ENCODE measurements around the gene PDE4D.
A peak's percentile ranks its signal among the peaks of the same experiment; 100 is the strongest.
"Not testable (repeated sequence)": the region's sequence is repeated elsewhere in the genome, so short reads cannot be mapped to it uniquely, and the experiment has no call there.

The PDE4D gene

DNA sequence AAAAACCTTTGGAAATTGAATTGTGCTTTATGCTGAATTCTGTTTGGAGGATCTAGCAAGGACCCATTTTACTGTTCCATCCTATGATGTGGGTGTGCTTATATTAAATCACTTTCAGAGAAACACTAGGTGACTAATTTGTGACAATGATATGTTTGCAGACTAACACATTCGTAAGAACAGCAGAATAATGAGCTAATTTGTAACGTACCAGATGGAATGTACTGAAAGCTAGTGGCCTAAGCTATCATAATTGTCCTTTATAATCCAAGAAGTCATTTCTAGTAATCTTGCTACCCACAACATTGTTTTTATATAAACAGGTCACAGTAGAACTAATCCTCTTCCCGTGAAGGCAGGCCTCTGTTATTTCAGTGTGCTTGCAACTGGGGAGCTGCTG, 292.5 kb downstream of the PDE4D start:
- DNase-seq = no peak

DNA sequence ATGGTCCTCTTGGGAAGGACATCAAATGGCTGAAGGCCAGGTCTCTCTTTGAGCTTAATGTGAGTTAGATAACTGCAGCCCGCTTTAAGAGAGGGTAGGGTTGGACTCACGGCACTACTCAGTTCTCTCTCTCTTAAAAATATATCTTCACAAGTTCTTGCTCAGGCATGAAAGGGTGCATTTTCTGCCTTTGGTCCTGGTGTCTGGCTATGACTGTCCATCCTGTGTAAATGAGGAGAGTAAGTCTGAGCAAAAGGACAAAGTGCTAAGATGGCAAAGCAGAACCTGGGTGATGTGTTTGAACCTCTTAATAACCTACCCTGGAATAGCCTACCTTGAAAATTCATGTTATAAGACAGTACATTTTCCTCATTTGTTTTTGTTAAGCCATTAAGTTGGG, 293.4 kb downstream of the PDE4D start:
- no peak for DNase-seq

DNA sequence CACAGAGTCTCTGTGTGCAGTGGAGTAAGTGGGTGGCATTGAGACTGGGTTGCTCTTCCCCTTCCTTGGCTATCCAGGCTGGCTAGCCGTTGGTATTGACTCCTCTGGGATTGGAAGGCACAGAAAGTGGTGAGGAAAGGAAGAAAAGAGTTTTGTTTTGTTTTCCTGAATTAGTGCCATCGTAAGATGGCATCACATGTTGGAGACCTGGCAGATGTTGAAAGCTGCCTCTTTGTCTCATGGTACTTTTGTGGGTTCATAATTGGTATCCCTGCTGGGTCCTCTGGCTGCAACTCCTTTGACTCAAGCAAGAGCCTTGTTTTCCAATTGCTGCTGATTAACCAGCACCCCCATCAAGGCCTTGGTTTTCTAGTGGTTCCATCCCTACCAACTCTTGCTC, 293.8 kb downstream of the PDE4D start:
- DNase-seq = no peak

DNA sequence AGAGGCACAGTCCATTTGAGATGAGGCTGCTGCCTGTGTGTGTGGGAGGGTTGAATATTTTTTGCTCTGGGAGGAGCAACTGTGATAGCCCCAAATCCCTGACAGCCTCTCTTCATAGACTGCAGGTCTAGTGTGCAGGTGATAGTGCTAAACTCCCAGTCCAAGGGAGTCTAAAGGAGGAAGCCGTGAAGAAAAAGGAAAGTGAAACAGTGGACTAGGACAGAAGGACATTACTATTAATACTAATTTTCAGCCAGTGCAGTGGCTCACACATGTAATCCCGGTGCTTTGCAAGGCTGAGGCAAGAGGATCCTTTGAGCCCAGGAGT, 295.0 kb downstream of the PDE4D start:
- no peak for DNase-seq

DNA sequence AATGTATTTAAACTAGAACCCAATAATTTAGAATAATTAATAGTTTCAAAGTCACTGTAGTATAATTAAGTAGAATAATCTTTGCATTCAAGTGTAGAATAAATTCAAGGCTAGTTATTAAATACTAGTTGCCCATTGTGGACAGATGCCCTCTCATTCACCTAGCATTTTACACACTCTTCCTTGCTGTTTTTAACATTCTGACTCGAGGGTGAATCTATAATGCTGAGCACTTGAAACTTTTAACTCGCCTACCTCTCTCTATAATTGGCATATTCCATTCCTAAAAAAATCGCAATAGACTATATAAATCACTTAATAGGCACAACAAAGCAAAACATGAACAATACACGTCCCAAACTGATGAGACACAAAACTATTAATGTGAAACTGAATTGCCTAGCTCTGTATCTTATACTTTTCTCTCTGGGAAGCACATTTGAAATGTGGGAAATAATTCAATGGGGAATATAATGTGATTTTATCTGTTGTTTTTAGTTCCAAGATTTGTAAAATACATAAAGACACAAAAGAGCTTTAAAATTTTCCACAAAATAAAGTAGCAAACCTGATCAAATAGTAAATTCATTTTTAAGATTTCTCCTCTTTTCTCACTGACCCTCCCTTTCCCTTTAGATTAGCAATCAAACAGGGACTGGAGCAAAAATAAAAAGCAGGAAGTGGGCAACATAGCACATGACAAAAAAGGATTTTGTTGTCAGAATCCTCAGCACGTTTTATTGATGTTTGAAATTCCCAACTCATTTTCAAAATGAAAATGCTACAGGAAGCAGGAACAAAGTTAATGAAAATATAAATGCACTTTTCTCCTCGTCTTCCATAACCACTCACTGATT, 295.6 kb downstream of the PDE4D start:
- no peak for DNase-seq

DNA sequence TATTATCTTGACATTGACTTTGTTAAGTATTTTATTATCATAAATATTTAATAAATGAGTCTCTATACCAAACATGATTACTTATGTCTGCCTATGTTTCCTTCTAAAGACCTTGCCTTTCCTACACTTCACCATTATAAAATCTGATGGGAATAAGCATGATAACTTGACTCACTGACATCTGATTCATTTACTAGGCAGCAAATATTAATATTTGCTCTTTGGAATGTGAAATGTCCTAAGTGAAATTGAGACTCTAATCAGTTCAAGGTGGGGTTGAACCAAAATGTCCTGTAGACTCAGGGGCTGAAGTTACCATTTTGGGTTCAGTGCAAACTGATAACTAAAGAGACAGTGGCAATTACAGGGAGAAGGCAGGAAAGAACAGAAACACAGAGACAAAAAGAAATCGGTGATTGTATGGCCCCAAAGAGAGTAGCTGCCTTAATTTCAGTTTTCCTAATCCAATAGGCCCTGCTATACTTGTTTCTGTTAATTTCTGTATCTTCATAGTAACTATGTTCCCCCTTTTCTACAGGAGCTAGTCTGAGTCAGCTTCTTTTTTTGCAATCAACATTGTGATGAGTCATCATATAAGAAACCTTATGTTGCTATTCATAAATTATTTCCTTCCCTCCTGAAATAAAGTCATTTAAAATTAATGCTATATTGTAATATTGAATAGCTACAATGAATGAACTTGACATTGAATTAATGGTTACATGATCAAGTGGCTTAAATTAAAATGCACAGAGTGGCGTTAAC, 296.8 kb downstream of the PDE4D start:
- no peak for DNase-seq

DNA sequence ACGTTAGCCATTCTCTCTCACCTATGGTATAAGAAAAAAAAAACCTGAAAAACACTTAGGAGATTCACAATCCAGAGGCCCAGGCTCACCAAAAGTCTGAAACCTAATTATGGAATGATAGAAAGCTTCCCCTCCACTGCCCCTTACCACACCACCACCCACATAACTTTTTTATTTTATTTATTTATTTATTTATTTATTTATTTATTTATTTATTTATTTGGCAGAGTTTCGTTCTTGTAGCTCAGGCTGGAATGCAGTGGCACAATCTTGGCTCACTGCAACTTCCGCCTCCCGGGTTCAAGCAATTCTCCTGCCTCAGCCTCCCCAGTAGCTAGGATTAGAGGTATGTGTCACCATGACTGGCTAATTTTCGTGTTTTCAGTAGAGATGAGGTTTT, 299.4 kb downstream of the PDE4D start:
- not testable (repeated sequence) for DNase-seq

DNA sequence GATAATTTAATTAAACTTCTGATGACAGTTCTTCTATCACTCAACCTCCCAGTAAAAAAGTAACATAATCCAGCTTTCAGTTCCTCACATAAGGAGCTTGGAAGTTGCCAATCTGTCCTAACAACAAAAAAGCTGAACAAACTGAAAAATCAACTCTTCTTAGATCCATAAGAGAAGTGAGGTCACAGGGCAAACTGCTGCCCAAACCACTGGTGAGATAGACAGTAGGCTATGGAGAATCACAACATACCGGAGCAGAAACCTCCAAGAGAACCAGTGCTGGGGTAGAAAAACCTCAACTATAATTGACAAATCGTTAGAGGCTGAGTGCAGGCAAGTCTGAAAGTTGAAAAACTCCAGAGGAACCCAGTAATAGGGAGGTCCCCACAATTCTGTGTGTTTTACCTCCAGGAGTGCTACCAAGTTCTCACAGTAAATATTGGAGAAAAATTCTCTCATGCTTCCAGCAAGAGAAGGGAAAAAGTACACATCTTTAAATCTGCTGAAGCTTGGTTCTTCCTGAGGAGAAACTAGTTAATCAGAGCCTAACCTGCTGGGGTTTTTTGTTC, 300.0 kb downstream of the PDE4D start:
- DNase-seq = no peak

DNA sequence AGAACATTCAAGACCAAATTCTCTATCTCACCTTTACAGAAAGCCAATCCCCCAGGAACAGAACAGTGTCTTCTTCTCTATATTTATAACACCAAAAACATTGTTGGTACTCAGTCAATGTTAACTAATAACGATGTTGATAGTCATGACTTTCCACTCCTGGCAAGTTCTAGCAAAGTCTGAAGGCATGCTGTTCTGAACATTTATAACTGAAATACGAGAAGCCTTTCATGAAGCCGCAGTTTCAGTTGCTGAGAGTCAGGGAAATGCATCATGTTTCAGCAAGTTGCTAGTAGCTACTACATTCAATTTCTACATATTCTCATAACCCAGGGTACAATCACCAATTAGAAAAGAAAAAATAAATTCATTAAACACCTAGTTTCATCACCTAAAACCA, 301.4 kb downstream of the PDE4D start:
- DNase-seq = no peak

DNA sequence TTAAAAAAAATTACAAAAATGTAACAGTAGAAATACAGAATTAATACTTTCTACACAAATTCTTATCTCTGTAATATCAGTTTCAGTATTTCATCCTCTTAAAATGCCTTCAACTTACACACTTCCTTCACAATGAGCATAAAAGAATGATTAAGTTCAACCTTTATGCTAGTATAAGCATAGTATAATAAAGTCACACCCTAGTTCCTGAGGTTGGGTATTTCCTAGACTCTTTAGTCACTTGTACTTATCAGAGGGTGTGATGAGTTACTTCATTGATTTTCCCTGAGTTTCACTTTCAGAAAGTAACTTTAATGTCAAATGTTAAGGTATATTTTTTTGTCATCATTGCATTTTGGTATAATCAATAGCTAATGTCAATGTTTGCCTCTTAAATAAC, 302.4 kb downstream of the PDE4D start:
- no peak for DNase-seq

DNA sequence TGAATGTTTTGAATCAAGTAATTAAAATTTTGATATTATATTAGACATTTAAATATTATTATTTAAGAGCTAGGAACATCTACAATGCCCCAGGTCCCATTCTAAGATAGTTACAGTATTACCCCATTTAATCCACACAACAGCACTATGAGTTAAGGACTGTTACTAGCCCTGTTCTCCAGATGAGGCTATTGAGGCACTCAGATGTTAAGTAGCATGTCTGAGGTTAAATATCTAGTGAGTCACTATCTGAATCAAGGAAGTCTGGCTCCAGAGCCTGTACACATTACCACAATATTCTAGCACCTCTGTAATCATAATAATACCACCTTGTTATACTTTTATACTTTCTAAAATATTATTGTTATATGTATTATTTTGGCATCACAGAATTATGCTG, 304.6 kb downstream of the PDE4D start:
- DNase-seq = no peak

DNA sequence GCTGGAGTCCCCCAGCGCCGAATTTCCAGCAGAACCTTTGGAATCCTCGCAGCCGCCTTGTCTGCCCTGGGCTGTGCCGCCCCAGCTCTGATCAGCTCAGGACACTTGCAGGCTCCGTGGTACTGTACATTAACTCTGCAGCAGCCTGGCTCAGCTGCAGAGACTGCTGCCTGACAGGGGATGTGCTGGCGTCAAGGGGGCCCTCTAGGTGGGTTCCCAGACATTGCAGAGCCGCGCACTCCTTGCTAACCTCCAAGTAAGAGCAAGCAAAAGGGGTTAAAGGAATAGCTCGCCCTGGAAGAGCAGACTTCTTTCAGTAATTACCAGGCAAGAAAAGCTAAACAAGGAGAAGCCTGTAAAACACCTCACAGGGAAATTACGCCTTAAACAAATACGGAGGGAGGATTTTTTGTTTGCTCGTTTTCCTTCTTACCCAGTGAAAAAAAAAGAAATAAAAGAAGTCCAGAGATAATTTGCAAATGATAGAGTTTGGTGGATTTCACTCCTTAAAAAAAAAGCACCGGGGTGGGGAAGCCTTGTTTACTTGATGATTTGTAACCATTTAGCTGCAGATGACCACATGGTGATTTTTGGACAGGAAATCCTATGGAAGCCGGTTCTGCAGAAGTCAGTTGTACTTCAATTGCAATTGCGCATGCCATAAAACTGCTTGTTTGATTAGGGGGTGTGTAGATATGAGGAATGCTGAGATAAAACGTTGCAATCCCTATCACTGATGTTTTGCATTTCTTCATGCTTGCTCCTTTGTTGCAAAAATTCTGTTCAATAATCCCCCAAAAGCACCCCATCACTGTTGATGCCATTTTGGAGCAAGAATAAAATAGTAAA, 305.8 kb downstream of the PDE4D start:
- peak; percentile 8 for DNase-seq

DNA sequence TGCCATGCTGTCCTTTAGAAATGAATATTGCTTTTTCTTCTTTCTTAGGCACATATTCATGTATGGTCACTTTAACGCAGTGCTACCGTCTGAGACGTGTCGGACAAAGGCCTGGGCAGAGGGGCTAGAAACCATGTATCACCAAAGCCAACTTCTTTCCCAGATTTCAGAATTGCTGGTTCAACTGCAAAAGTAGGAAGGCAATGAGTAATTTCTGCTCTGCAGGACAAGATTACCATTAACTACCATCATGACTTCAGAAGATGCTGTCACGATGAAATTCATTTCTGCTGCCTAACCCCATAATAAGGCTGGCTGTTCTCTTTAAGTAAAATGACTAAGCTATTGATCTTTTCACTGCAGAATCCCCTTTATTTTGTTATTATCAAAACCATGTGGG, 306.7 kb downstream of the PDE4D start:
- DNase-seq = no peak

DNA sequence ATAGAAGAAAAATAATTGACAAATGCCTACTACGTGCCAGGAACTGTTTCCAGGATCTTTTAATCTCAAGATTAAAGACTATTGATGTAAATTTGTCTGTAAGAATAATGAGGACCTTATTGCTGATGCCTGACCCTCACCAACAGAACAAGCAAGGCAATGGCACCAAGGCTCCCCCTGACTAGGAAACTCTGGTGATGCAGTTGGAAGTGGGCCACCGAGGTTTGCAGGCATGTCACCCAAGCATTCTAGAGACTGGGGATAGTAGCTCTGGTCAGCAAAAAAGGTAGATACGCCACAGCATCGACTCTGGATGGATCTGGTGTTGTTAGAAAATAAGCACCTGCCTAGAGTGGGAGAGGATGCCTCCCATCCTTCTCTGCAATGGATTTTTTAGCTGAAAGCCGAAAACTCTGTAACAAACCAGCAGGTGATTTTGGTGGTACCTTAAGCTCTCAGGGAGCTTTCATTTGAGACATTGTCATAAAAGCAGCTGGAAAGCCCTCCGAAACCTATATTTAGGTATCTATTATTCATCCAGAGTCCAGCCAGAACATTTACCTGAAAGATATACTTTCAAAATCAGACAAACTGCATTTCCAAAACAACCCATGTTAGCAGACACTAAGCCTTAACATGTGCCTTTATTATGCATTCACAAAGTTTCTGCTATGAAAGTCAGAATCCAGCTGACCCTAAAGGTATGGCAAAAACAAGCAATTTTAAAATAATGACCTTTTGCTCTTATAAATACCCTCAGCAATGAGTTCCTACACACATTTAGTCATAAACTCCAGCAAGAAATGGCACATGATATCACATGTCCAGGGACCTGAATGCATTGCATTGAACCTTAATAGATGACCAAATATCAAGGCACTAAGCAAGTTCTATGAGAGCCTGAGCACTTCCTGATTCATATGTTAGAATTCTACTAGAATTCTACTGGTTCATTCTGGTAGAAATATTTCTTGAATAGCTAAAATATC, 308.4 kb downstream of the PDE4D start:
- DNase-seq = no peak

DNA sequence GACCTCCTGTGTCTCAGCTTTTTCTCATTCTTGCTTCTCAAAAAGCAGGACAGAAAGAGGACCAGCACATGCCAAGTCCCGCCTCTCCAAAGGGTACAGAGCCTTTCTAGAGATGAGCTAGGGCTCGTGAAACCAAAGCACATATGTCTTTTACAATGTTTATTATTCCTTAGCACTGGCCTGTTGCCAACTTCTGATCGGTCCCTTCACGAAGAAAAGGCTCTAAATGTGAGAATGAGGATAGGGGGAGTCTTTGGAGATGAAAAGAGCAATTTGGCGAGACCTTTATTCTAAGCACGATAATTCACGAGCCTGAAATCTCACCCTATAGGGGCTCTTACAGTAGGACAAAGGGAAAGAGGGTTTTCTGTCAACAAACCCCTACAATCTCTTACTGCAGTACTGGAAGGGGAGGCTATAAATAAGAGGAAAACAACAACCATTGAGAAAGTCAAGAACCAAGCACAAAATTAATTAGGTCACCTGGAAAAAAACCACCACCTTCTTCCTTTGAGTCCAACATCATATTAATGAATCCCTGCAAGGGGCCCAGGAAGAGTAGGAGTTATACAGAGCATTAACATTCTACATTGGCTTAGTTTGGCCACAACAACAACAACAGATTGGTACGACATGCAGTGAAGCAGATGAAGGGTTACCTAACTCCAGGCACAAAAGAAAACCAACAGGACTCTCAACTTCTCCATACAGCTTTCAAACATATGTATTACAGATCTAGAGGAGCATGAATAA, 309.5 kb downstream of the PDE4D start:
- DNase-seq = peak; percentile 11

DNA sequence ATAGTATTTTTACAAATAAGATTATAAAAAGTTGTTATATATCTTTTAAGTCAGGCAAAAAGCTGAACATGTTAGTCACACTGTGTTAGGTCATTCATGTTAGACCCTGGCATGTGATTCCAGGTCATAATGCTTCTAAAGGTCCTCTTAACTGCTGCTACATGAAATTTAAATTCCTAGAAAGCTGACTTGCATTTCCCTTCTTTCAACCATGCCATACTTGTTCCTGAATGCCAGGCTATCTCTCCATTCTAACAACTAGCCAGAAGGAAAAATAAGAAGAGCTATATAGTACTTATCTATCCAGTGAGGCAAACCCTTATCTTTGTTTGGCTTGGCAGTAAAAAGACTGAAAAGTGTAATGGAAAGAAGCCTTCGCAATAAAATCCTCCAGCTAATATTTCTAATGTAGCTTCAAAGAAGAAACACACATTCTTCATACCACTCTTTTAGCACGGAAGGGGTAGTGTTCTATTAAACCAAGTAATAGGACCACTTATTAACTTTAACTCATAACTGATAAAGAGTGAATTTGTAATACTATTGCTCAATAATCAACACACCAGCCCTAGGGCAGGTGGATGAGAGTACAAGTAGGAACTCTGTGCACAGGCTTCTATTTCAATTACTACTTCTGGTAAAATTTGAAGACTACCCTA, 310.2 kb downstream of the PDE4D start:
- no peak for DNase-seq

DNA sequence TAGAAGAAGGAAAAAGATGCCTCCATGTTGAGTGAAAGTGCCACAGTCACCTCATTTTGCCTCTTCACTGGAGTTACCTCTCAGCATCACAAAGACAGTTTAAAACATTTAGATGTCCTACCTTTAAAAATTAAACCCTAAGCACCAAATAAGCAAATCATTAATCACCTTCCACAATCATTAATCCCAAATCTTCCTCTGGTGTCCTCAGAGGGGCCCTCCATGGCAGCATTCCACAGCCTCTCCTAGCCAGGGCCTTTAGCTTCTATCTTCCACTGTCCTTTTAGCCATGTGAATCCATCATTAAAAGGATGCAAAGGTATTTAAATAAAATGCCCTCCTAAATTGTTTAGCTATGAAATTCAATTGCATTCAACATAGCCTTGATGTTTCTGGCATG, 310.8 kb downstream of the PDE4D start:
- DNase-seq = no peak

DNA sequence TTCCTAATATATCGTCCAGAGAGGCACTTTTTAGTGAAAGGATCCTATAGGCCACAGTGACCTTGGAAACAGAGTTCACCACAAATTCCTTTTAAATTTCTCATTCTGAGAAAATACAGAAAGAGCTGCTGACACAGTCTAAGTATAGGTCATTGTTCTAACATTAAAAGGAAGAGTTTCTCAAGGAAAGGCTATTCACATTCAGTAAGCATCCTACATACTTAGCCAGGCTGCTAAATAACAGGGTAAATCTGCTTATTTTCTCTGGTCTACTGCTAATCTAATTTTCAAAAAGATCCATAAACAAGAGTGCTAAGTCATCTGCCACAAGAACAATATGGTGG, 313.7 kb downstream of the PDE4D start:
- no peak for DNase-seq

DNA sequence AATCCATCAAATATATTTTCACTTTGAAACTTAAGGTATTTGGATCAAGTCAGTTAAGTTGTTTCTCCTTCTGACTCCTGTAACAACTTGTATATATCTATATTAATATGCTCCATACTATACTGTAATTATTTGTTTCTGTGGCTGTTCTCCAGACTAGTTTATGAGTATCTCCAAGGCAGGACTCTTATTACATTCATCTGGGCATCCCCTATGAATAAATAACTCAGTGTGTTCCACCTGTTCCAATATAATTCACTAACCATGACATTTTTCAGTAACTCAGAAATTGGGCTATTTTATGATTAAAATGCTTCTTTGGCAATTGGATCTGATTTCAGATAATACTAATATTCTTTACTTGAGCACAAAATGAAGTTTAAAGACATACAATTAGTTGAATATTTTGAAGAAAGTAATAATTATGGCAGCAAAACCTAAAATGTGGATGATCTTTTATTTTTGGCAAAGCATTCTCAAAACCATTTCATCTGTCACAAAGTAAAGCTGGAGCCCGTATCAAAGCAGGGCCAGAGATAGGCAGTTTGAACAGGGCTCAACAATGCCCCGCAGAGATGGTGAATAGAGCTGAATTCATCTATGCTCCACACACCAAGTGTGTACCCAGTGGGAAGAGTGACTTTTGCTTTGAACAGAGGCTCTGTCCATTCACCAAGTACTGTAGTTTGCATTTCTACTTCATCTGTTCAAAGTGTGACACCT, 314.3 kb downstream of the PDE4D start:
- DNase-seq = no peak

DNA sequence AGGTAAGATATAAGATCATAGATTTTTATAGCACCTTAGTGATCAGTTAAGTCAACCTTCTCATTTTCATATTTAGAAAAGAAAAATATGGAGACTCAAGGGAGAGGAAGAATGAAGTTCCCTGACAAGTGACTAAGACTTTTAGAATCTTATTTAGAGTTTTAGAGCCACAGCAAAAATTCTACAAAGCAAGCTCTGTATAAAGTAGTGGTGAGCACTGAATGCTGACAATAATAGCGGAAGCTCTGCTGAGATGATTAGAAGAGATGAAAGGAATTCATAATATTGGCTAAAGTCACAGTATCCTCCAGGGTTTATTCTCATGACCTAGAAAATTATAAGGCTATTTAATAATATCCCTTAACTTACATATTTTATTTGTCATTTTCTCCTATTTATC, 316.0 kb downstream of the PDE4D start:
- no peak for DNase-seq
